CD14-positive monocyte (primary cell): Measurements from ENCODE around the gene SSU72. TPM values are rescaled to one million over a fixed set of nuclear protein-coding genes. Genes with fewer than 3 reads are reported as not detected.
A peak's percentile ranks its signal among the peaks of the same experiment; 100 is the strongest.

ENCODE experiments used
- DNase-seq, 3 donors: peaks; one replicate each; pipeline ENCODE4 v3.0.0-alpha.2; 2011 to 2022
- H2AFZ ChIP-seq: 2 replicates; pipeline ENCODE4 v1.6.0; 2012; ENCODE audit warnings: mild to moderate bottlenecking, low read depth, low read length, inconsistent platforms; ENCODE audit not compliant: insufficient read depth, poor library complexity, severe bottlenecking
- H3K27ac ChIP-seq, 2 donors: 1 replicate in 1 of 2; 2 replicates in 1 of 2; pipeline ENCODE4 v1.5.1; 2012 to 2013; ENCODE audit warnings: low read length in 2 of 2, control low read depth in 1 of 2, inconsistent platforms in 1 of 2, low read depth in 1 of 2, mild to moderate bottlenecking in 1 of 2
- H3K27me3 ChIP-seq, 2 donors: one replicate each; pipeline versions ENCODE4 v1.6.0 to v1.6.1; 2011 to 2013; ENCODE audit warnings: low read length in 2 of 2; ENCODE audit not compliant: control insufficient read depth in 2 of 2, insufficient read depth in 2 of 2
- H3K36me3 ChIP-seq, 2 donors: replicated peaks in 1 of 2; 1 replicate in 1 of 2; 2 replicates in 1 of 2; pipeline versions ENCODE4 v1.5.1 to v1.6.1; 2012 to 2013; ENCODE audit warnings: low read length in 2 of 2, control low read depth in 1 of 2, inconsistent platforms in 1 of 2, mild to moderate bottlenecking in 1 of 2; ENCODE audit not compliant: insufficient read depth in 2 of 2, control insufficient read depth in 1 of 2
- H3K4me1 ChIP-seq, 2 donors: 1 replicate in 1 of 2; 2 replicates in 1 of 2; pipeline versions ENCODE4 v1.5.1 to v1.6.1; 2012 to 2013; ENCODE audit warnings: low read length in 2 of 2, control low read depth in 1 of 2, inconsistent platforms in 1 of 2, mild to moderate bottlenecking in 1 of 2, moderate library complexity in 1 of 2; ENCODE audit not compliant: insufficient read depth in 2 of 2, control insufficient read depth in 1 of 2
- H3K4me2 ChIP-seq: replicated peaks from 2 replicates; pipeline ENCODE3; 2012; ENCODE audit warnings: low read length, moderate library complexity, mild to moderate bottlenecking; ENCODE audit not compliant: poor library complexity, severe bottlenecking; ENCODE audit errors: extremely low read depth
- H3K4me3 ChIP-seq, 3 experiments: fragments of 200-600 bp in 1 of 3; sonication (generic) in 1 of 3; replicated peaks in 1 of 3; 1 replicate in 2 of 3; 2 replicates in 1 of 3; pipeline ENCODE4 v1.5.1; 2011 to 2013; ENCODE audit warnings: low read length in 3 of 3, mild to moderate bottlenecking in 3 of 3, control low read depth in 2 of 3, low read depth in 2 of 3, inconsistent platforms in 1 of 3, moderate library complexity in 1 of 3
- H3K79me2 ChIP-seq: 2 replicates; pipeline ENCODE4 v1.6.0; 2012; ENCODE audit warnings: mild to moderate bottlenecking, control low read depth, inconsistent platforms, low read length, moderate library complexity; ENCODE audit not compliant: insufficient read depth
- H3K9ac ChIP-seq: 2 replicates; pipeline ENCODE4 v1.6.0; 2017; ENCODE audit warnings: low read length, mild to moderate bottlenecking; ENCODE audit not compliant: insufficient read depth, poor library complexity, severe bottlenecking
- H3K9me3 ChIP-seq, 2 donors: replicated peaks in 1 of 2; 1 replicate in 1 of 2; 2 replicates in 1 of 2; pipeline versions ENCODE4 v1.5.1 to v1.6.1; 2012 to 2013; ENCODE audit warnings: low read length in 2 of 2, control low read depth in 1 of 2; ENCODE audit not compliant: control insufficient read depth in 1 of 2, insufficient read depth in 1 of 2
- H4K20me1 ChIP-seq: 2 replicates; pipeline ENCODE4 v1.6.0; 2012; ENCODE audit warnings: mild to moderate bottlenecking, low read length, control low read depth, moderate library complexity; ENCODE audit not compliant: insufficient read depth
- H3K27ac Mint-ChIP-seq, 7 donors: one replicate each; pipeline ENCODE4 v1.8.0; 2020; ENCODE audit warnings: mild to moderate bottlenecking in 7 of 7, mixed read lengths in 7 of 7, moderate library complexity in 6 of 7, inconsistent platforms in 2 of 7
- H3K27me3 Mint-ChIP-seq, 3 donors: one replicate each; pipeline ENCODE4 v1.8.0; 2021 to 2022; ENCODE audit warnings: low read depth in 3 of 3, mild to moderate bottlenecking in 3 of 3, mixed read lengths in 3 of 3, moderate library complexity in 3 of 3, inconsistent platforms in 1 of 3
- H3K36me3 Mint-ChIP-seq, 2 donors: one replicate each; pipeline ENCODE4 v1.8.0; 2020; ENCODE audit warnings: mixed read lengths in 2 of 2, inconsistent platforms in 1 of 2, mild to moderate bottlenecking in 1 of 2
- H3K4me1 Mint-ChIP-seq: one replicate; pipeline ENCODE4 v1.8.0; 2020; ENCODE audit warnings: mild to moderate bottlenecking, mixed read lengths
- H3K4me3 Mint-ChIP-seq, 2 donors: one replicate each; pipeline ENCODE4 v1.8.0; 2020; ENCODE audit warnings: mild to moderate bottlenecking in 2 of 2, mixed read lengths in 2 of 2, moderate library complexity in 1 of 2
- H3K9me3 Mint-ChIP-seq, 7 donors: one replicate each; pipeline ENCODE4 v1.8.0; 2020 to 2022; ENCODE audit warnings: mixed read lengths in 7 of 7, mild to moderate bottlenecking in 6 of 7, moderate library complexity in 6 of 7, inconsistent platforms in 2 of 7
- CTCF ChIP-seq: fragments of 200-600 bp; IDR thresholded peaks from one replicate; pipeline ENCODE4 v1.8.0; 2022; ENCODE audit warnings: antibody characterized with exemption, mild to moderate bottlenecking
- WGBS: methylation state at CpG from one replicate; pipeline ENCODE4 v1.1.5; 2013; ENCODE audit warnings: missing lambda C conversion rate; ENCODE audit not compliant: insufficient coverage; 5-methylcytosine and 5-hydroxymethylcytosine counted together
- intact Hi-C, 2 donors: fragments of 100-400 bp; cut with micrococcal nuclease; formaldehyde crosslinking; loops; one replicate each; pipeline versions ENCODE4 v1.15.0 to v1.15.1; 2023
- polyA plus RNA-seq, 3 donors: library from polyadenylated mRNA; depleted of rRNA in 1 of 3; unstranded in 2 of 3; stranded (reverse) in 1 of 3; fragments of 300-500 nt in 2 of 3; fragments of >200 nt in 1 of 3; fragmentation: Illumina TruSeq in 2 of 3; gene quantifications; 1 replicate in 2 of 3; 2 replicates in 1 of 3; pipeline ENCODE4 v1.2.3, GENCODE V29; 2012 to 2021

Gene SSU72
- polyA plus RNA-seq, 3 donors: 88.1 to 168 (median 138) TPM

- H3K36me3 ChIP-seq: no peaks in the 10 kb centered on the region
- H3K9me3 Mint-ChIP-seq: peaks cover 0 to 2% (median 0%) of the 10 kb centered on the region in 7 donors
- H3K4me3 ChIP-seq: no peak overlapping the region
- H4K20me1 ChIP-seq: no peaks in the 10 kb centered on the region
- no peaks in the 10 kb centered on the region for H3K9me3 ChIP-seq
- H2AFZ ChIP-seq: no peak overlapping the region
- H3K27me3 ChIP-seq: peaks cover 0 to 7% of the 10 kb centered on the region in 2 donors
- H3K4me1 Mint-ChIP-seq: peaks cover 39% of the 10 kb centered on the region
- no peak overlapping the region for H3K9ac ChIP-seq
- peaks cover 40 to 57% of the 10 kb centered on the region in 2 donors for H3K4me1 ChIP-seq
- H3K27ac Mint-ChIP-seq: peak overlapping the region in 1 of 7 donors; percentile 38
- no peak for DNase-seq
- no peaks in the 10 kb centered on the region for H3K79me2 ChIP-seq
- no peaks in the 10 kb centered on the region for H3K36me3 Mint-ChIP-seq
- intact Hi-C loops: no loop called here
- no peak overlapping the region for H3K4me2 ChIP-seq
- peaks cover 7 to 10% (median 8%) of the 10 kb centered on the region in 3 donors for H3K27me3 Mint-ChIP-seq
- no peak overlapping the region for H3K27ac ChIP-seq
- no peak overlapping the region for H3K4me3 Mint-ChIP-seq
- WGBS: 91% methylated on average over 8 of the region's 13 CpGs
- no peak for TF ChIP-seq CTCF
These were observed 29.2 kb upstream of the SSU72 start for GRCh38 chr1:1603671-1604373.

GRCh38 chr1:1602968-1603506 is 28.4 kb upstream of the SSU72 start:
- Histone ChIP-seq H3K9me3 (no peaks in the 10 kb centered on the region), H3K9ac (no peak overlapping the region), H3K36me3 (no peaks in the 10 kb centered on the region), H3K4me1 (peaks cover 42 to 65% of the 10 kb centered on the region in 2 donors), H3K79me2 (no peaks in the 10 kb centered on the region), H3K27ac (no peak overlapping the region), H3K4me3 (no peak overlapping the region), H3K4me2 (no peak overlapping the region), H4K20me1 (no peaks in the 10 kb centered on the region), H2AFZ (no peak overlapping the region), H3K27me3 (peaks cover 0 to 12% of the 10 kb centered on the region in 2 donors)
- H3K27me3 Mint-ChIP-seq: peaks cover 10 to 13% (median 11%) of the 10 kb centered on the region in 3 donors
- H3K36me3 Mint-ChIP-seq: no peaks in the 10 kb centered on the region
- peak in 1 of 3 donors; percentile 4 for DNase-seq
- TF ChIP-seq CTCF: no peak
- peak overlapping the region in 2 of 7 donors; percentile 21 to 75 for H3K27ac Mint-ChIP-seq
- H3K9me3 Mint-ChIP-seq: peaks cover 0 to 2% (median 0%) of the 10 kb centered on the region in 7 donors
- H3K4me3 Mint-ChIP-seq: no peak overlapping the region
- WGBS: 94% methylated on average over 10 of the region's 13 CpGs
- peaks cover 41% of the 10 kb centered on the region for H3K4me1 Mint-ChIP-seq
- intact Hi-C loops: no loop called here
